HS-5 (cell line): ENCODE data around the gene VSIR.

Experiments used
- DNase-seq: peaks from one replicate; pipeline ENCODE4 v3.0.0-alpha.2; 2012; ENCODE audit warnings: low read depth

Gene VSIR

GRCh38 chr10:71773221-71773971, at the start of gene VSIR:
Gene VSIR (minus strand): TSS chr10:71773520. CDS start chr10:71773439, 81 bp downstream.
- DNase-seq = no peak

DNA sequence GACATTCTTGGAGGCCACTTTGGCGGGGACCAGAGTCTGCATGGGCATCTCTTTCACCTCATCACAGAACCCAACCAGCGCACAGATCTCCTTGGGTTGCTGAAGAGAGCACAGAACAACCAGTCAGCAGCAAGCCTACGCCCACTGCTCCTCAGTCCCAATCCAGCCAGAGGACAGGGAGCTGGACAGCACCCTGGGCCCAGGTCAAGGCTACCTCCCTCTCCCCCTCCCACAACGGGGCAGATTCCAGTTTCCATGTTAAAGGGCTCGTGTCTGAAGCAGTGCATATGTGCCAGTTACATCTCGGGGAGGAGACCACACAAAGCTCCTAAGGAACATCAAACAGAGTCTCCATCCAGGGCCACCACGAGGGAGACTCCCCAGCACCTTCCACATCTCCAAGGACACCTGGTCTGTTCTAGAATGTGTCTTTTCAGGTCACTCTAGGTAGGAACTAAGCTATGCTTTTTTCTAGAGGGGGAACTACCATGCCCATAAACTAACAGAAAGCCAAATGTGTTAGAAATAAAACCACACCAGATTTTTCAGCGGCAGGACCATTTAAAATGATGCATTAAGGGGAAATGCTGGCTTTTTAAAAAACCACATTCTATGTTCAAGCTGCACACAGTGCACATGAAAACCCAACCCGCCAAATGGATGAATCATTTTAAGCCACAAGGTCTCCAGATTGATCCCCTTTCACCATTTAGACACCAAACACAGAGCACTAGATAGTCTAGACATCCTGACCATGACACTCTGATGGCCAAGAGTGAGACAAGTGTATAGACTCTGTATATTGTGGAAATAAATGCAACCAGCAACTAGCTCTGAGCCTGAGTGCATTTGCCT, 48.8 kb upstream of the VSIR start:
- DNase-seq = no peak

- DNase-seq = no peak
Measured at GRCh38 chr10:71820966-71821365, 47.6 kb upstream of the VSIR start.

GRCh38 chr10:71819985-71820384, 46.7 kb upstream of the VSIR start:
- no peak for DNase-seq

GRCh38 chr10:71819441-71819861, 46.1 kb upstream of the VSIR start:
- no peak for DNase-seq

- DNase-seq = no peak
Measured at GRCh38 chr10:71818674-71819260, 45.4 kb upstream of the VSIR start.

- no peak for DNase-seq
Measured at GRCh38 chr10:71817831-71818655, 44.7 kb upstream of the VSIR start.

- DNase-seq = no peak
Measured at GRCh38 chr10:71816936-71817618, 43.8 kb upstream of the VSIR start.

- DNase-seq = no peak
Measured at GRCh38 chr10:71816421-71816851, 43.1 kb upstream of the VSIR start.

GRCh38 chr10:71815515-71816130, 42.3 kb upstream of the VSIR start:
- no peak for DNase-seq

- no peak for DNase-seq
Measured at GRCh38 chr10:71814922-71815411, 41.6 kb upstream of the VSIR start.

GRCh38 chr10:71812913-71813590, 39.7 kb upstream of the VSIR start:
- DNase-seq = no peak

GRCh38 chr10:71812016-71812912, 38.9 kb upstream of the VSIR start:
- DNase-seq = no peak

GRCh38 chr10:71811351-71811750, 38.0 kb upstream of the VSIR start:
- DNase-seq = no peak

GRCh38 chr10:71810048-71810750, 36.9 kb upstream of the VSIR start:
- no peak for DNase-seq

DNA sequence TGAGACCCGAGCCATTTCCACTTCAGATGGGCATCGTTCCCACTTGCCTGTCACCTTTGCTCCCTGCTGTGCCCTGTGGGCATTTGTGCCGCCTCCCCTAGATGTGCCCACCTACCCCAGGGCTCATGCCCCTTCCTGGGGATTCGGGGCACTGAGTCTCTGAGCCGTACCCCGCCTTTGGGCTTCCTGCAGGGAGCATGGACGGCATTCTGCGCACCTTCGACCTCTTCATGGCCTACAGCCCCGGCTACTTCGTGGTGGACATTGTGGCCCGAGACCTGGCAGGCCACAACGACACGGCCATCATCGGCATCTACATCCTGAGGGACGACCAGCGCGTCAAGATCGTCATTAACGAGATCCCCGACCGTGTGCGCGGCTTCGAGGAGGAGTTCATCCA, 36.3 kb upstream of the VSIR start:
- DNase-seq = no peak

GRCh38 chr10:71807557-71808510, 34.5 kb upstream of the VSIR start:
- no peak for DNase-seq
